ENCODE measurements around the gene ERC2.

- TF ChIP-seq CTCF (IDR thresholded peaks at IDR 0.05), result no peak
- no peak for TF ChIP-seq REST (IDR thresholded peaks at IDR 0.05)
- no peak for TF ChIP-seq MAFK (IDR thresholded peaks at IDR 0.05; ENCODE audit: partially characterized antibody)
- no peak for TF ChIP-seq ESRRA (IDR thresholded peaks at IDR 0.05; ENCODE audit: borderline replicate concordance, low read length)
- no peak for TF ChIP-seq POLR2AphosphoS2 (conservative IDR thresholded peaks at IDR 0.05; ENCODE audit: low read length)
- no peak for TF ChIP-seq EP300 (IDR thresholded peaks at IDR 0.05)
- TF ChIP-seq POLR2A (IDR thresholded peaks at IDR 0.05; ENCODE audit: low read length), result no peak
- no peak for TF ChIP-seq BCL3 (IDR thresholded peaks at IDR 0.05)
These were observed 953.3 kb downstream of the ERC2 start for GRCh38 chr3:55514962-55515361.
